Fibroblast of villous mesenchyme (primary cell): Measurements from ENCODE around the gene IFT88. TPM values are rescaled to one million over a fixed set of nuclear protein-coding genes. Genes with fewer than 3 reads are reported as not detected.

Source experiments
- DNase-seq: peaks from one replicate; pipeline ENCODE4 v3.0.0-alpha.2; 2010; ENCODE audit warnings: low read depth
- H3K4me3 ChIP-seq: 2 replicates; pipeline ENCODE4 v1.5.1; 2011; ENCODE audit warnings: low read depth, mild to moderate bottlenecking, low read length
- CTCF ChIP-seq: IDR thresholded peaks from 2 replicates; pipeline ENCODE4 v1.5.1; 2012; ENCODE audit warnings: low read depth, mild to moderate bottlenecking, low read length; ENCODE audit not compliant: insufficient read depth
- total RNA-seq: library from RNA; depleted of rRNA; stranded (reverse); fragments of >200 nt; gene quantifications from 2 replicates; pipeline ENCODE4 v1.2.3, GENCODE V29; 2012

The IFT88 gene
- total RNA-seq, 1 donor = 14.2 TPM

DNA sequence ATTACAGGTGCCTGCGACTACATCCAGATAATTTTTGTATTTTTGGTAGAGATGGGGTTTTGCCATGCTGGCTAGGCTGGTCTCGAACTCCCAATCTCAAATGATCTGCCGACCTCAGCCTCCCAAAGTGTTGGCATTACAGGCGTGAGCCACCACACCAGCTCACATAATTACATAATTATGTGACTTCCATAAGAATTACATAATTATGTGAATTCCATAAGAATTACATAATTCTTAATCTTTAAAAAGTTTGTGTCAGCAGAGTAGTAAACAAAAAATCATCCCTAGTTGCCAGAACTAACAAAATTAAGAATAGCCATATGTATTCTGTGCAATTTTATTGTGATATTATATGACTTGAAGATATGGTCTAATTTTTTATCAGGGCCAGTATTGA is 25.6 kb downstream of the IFT88 start:
- no peak overlapping the region for H3K4me3 ChIP-seq
- no peak for TF ChIP-seq CTCF
- no peak for DNase-seq

GRCh38 chr13:20594280-20594679 is 27.3 kb downstream of the IFT88 start:
- TF ChIP-seq CTCF = no peak
- no peak for DNase-seq
- H3K4me3 ChIP-seq = no peak overlapping the region

- no peak overlapping the region for H3K4me3 ChIP-seq
- no peak for DNase-seq
- TF ChIP-seq CTCF = no peak
Observed at GRCh38 chr13:20607015-20607414, 40.1 kb downstream of the IFT88 start.

GRCh38 chr13:20608438-20609020 is 41.6 kb downstream of the IFT88 start:
- DNase-seq = no peak
- no peak for TF ChIP-seq CTCF
- H3K4me3 ChIP-seq = no peak overlapping the region

DNA sequence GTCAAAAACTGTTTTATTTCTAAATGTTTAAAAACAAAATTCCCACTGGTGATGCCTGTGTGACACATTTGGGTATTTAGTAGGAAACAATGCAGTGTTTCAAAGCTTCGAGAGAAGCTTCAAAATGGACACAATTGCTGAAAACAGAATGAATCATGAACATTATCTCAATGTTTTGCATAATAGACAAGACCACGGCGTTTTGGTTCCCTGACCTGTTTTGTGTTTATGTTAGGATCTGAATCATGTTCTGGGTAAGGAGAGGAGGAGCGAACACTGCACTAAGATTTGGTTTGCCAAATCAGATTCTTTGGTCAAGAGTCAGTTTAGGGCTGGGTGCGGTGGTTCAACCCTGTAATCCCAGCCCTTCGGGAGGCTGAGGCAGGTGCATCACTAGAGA is 42.2 kb downstream of the IFT88 start:
- no peak overlapping the region for H3K4me3 ChIP-seq
- peak; percentile 81 for DNase-seq
- TF ChIP-seq CTCF = no peak

DNA sequence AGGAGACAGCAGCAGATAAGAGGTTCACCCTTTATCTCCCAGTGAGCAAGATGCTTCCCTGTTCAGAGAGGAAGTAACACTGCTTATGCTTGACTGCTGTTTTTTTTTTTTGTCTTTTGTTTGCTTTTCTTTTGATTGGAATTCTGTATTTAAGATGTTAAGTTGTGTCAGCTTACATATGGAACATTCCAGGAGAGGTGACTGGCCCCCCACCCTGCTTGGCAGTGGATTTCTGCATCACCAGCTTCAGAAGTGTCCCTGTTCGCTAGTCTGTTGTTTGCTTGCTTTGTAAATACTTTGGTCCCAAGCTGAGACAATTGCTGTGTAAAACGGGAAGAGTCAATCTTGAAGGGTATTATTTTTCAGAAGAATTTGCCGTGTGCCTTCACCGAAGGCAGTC is 43.0 kb downstream of the IFT88 start:
- no peak for DNase-seq
- TF ChIP-seq CTCF = no peak
- no peak overlapping the region for H3K4me3 ChIP-seq
